H1 (cell line): ENCODE results near the gene CNPY3. TPM values are rescaled to one million over a fixed set of nuclear protein-coding genes. Genes with fewer than 3 reads are reported as not detected.
"Not testable (repeated sequence)": the region's sequence is repeated elsewhere in the genome, so short reads cannot be mapped to it uniquely, and the experiment has no call there.

ENCODE experiments used
- CTCF ChIA-PET: fragments of 300-600 bp; sonication (Branson Sonifier 250); formaldehyde crosslinking; loops from one replicate; lab custom pipeline; 2021; ENCODE audit not compliant: partially characterized antibody; lab: Charles Lee
- POLR2A ChIA-PET: fragments of 300-600 bp; sonication (Branson Sonifier 250); formaldehyde crosslinking; loops from one replicate; lab custom pipeline; 2021; ENCODE audit warnings: inconsistent platforms; ENCODE audit not compliant: partially characterized antibody; lab: Charles Lee
- DNase-seq, 2 experiments: peaks; one replicate each; pipeline versions ENCODE4 v3.0.0 to v3.0.0-alpha.2; 2010 to 2022; ENCODE audit warnings: low spot score in 2 of 2, low read depth in 1 of 2, mixed read lengths in 1 of 2
- FAIRE-seq: peaks from 2 replicates; lab custom pipeline; 2011; peaks lifted over from hg19 to GRCh38; lab: Jason Lieb, UNC
- H2AFZ ChIP-seq: 2 replicates; pipeline ENCODE4 v1.8.1; 2012; ENCODE audit warnings: low read length, inconsistent platforms
- H2AK5ac ChIP-seq: 2 replicates; pipeline ENCODE4 v1.6.1; 2013; ENCODE audit warnings: low read depth, low read length
- H2BK120ac ChIP-seq: replicated peaks from 2 replicates; pipeline ENCODE3; 2013; ENCODE audit warnings: low read depth, low read length, inconsistent platforms
- H2BK12ac ChIP-seq: 2 replicates; pipeline ENCODE4 v1.6.1; 2013; ENCODE audit warnings: low read depth, low read length
- H2BK15ac ChIP-seq: 2 replicates; pipeline ENCODE4 v1.6.1; 2013; ENCODE audit warnings: low read length
- H2BK20ac ChIP-seq: 2 replicates; pipeline ENCODE4 v1.6.1; 2013; ENCODE audit warnings: low read length
- H2BK5ac ChIP-seq: 2 replicates; pipeline ENCODE4 v1.6.1; 2013; ENCODE audit warnings: low read depth, low read length
- H3K14ac ChIP-seq: 2 replicates; pipeline ENCODE4 v1.6.1; 2013; ENCODE audit warnings: inconsistent platforms; ENCODE audit not compliant: insufficient read length
- H3K18ac ChIP-seq: 2 replicates; pipeline ENCODE4 v1.6.1; 2013; ENCODE audit warnings: low read length; ENCODE audit errors: extremely low read depth
- H3K23ac ChIP-seq: 2 replicates; pipeline ENCODE4 v1.6.1; 2013; ENCODE audit warnings: inconsistent platforms; ENCODE audit not compliant: insufficient read length
- H3K23me2 ChIP-seq: 2 replicates; pipeline ENCODE4 v1.6.1; 2013; ENCODE audit warnings: low read depth, low read length
- H3K27ac ChIP-seq: 2 replicates; pipeline ENCODE4 v1.6.1; 2011; ENCODE audit warnings: low read depth, low read length, inconsistent platforms
- H3K27me3 ChIP-seq, 4 experiments: replicated peaks in 1 of 4; 1 replicate in 1 of 4; 2 replicates in 3 of 4; pipeline versions ENCODE4 v1.6.1 to v1.8.1; 2011 to 2013; ENCODE audit warnings: low read length in 3 of 4, mild to moderate bottlenecking in 3 of 4, inconsistent platforms in 2 of 4, mixed read lengths in 2 of 4, moderate library complexity in 1 of 4; ENCODE audit not compliant: control insufficient read depth in 3 of 4, insufficient read depth in 3 of 4; ENCODE audit errors: extremely low read depth in 1 of 4
- H3K36me3 ChIP-seq, 4 experiments: 2 replicates each; pipeline versions ENCODE4 v1.6.1 to v1.8.1; 2011 to 2013; ENCODE audit warnings: mild to moderate bottlenecking in 4 of 4, low read length in 3 of 4, moderate library complexity in 2 of 4, control low read depth in 1 of 4, inconsistent platforms in 1 of 4; ENCODE audit not compliant: insufficient read depth in 4 of 4, control insufficient read depth in 2 of 4
- H3K4ac ChIP-seq: replicated peaks from 2 replicates; pipeline ENCODE3; 2013; ENCODE audit warnings: low read length, low read depth, mixed read lengths, inconsistent platforms; ENCODE audit not compliant: insufficient read length
- H3K4me1 ChIP-seq, 4 experiments: replicated peaks in 1 of 4; 1 replicate in 1 of 4; 2 replicates in 3 of 4; pipeline versions ENCODE4 v1.6.1 to v1.8.1; 2011 to 2013; ENCODE audit warnings: low read length in 3 of 4, inconsistent platforms in 2 of 4, mixed read lengths in 1 of 4; ENCODE audit not compliant: insufficient read depth in 4 of 4, control insufficient read depth in 3 of 4
- H3K4me2 ChIP-seq, 2 experiments: 2 replicates each; pipeline versions ENCODE4 v1.6.1 to v1.8.1; 2011 to 2013; ENCODE audit warnings: low read depth in 2 of 2, low read length in 2 of 2, control low read depth in 1 of 2, inconsistent platforms in 1 of 2, mild to moderate bottlenecking in 1 of 2; ENCODE audit not compliant: insufficient read depth in 1 of 2
- H3K4me3 ChIP-seq, 4 experiments: fragments of 200-600, 300-600 bp in 1 of 4; sonication (generic), shearing (Covaris generic), sonication (Bioruptor Twin) in 1 of 4; 2 replicates each; pipeline versions ENCODE4 v1.5.1 to v1.8.1; 2011 to 2016; ENCODE audit warnings: low read length in 4 of 4, low read depth in 3 of 4, control low read depth in 2 of 4, inconsistent platforms in 2 of 4, mild to moderate bottlenecking in 2 of 4, mixed read lengths in 1 of 4, moderate library complexity in 1 of 4; ENCODE audit not compliant: insufficient read depth in 2 of 4; ENCODE audit errors: extremely low read depth in 1 of 4
- H3K56ac ChIP-seq: replicated peaks from 2 replicates; pipeline ENCODE3; 2013; ENCODE audit warnings: low read depth, mild to moderate bottlenecking, mixed read lengths, low read length, inconsistent platforms; ENCODE audit not compliant: insufficient read length
- H3K79me1 ChIP-seq: 2 replicates; pipeline ENCODE4 v1.6.1; 2013; ENCODE audit warnings: low read depth, low read length, control low read depth
- H3K79me2 ChIP-seq, 2 experiments: 2 replicates each; pipeline versions ENCODE4 v1.6.1 to v1.8.1; 2012 to 2013; ENCODE audit warnings: low read length in 2 of 2, mild to moderate bottlenecking in 2 of 2, inconsistent platforms in 1 of 2; ENCODE audit not compliant: insufficient read depth in 2 of 2, control insufficient read depth in 1 of 2
- H3K9ac ChIP-seq, 4 experiments: replicated peaks in 1 of 4; 1 replicate in 1 of 4; 2 replicates in 3 of 4; pipeline versions ENCODE4 v1.6.1 to v1.8.1; 2011 to 2013; ENCODE audit warnings: low read depth in 3 of 4, low read length in 3 of 4, control low read depth in 2 of 4, mild to moderate bottlenecking in 2 of 4, moderate library complexity in 2 of 4, inconsistent platforms in 1 of 4; ENCODE audit errors: extremely low read depth in 1 of 4
- H3K9me3 ChIP-seq, 2 experiments: 2 replicates each; pipeline versions ENCODE4 v1.6.1 to v1.8.1; 2012 to 2013; ENCODE audit warnings: mild to moderate bottlenecking in 2 of 2, moderate library complexity in 2 of 2, control low read depth in 1 of 2, inconsistent platforms in 1 of 2, low read depth in 1 of 2, low read length in 1 of 2, mixed read lengths in 1 of 2; ENCODE audit not compliant: insufficient read depth in 2 of 2
- H4K20me1 ChIP-seq, 2 experiments: replicated peaks in 1 of 2; 2 replicates each; pipeline versions ENCODE3 to v1.8.1; 2011 to 2013; ENCODE audit warnings: inconsistent platforms in 2 of 2, low read length in 2 of 2, mild to moderate bottlenecking in 1 of 2; ENCODE audit not compliant: insufficient read depth in 2 of 2, control insufficient read depth in 1 of 2
- H4K5ac ChIP-seq: 2 replicates; pipeline ENCODE4 v1.6.1; 2013; ENCODE audit warnings: low read length, low read depth, mixed read lengths, inconsistent platforms; ENCODE audit not compliant: insufficient read length
- H4K8ac ChIP-seq: 2 replicates; pipeline ENCODE4 v1.8.0; 2013; ENCODE audit warnings: mild to moderate bottlenecking, moderate library complexity, low read length, inconsistent platforms; ENCODE audit not compliant: insufficient read depth; ENCODE audit errors: extremely low read depth
- H4K91ac ChIP-seq: replicated peaks from 2 replicates; pipeline ENCODE3; 2013; ENCODE audit warnings: low read length, mixed read lengths, inconsistent platforms; ENCODE audit not compliant: insufficient read length
- WGBS, 2 experiments: shearing (Covaris generic) in 1 of 2; methylation state at CpG; one replicate each; pipeline versions ENCODE4 v1.1.6 to v1.1.7; 2013 to 2015; ENCODE audit warnings: low lambda C conversion rate in 2 of 2, mixed read lengths in 2 of 2, inconsistent platforms in 1 of 2, low coverage in 1 of 2, missing lambda C conversion rate in 1 of 2; ENCODE audit not compliant: insufficient replicate concordance in 2 of 2, insufficient coverage in 1 of 2, insufficient read length in 1 of 2; ENCODE audit errors: extremely low coverage in 1 of 2, missing lambda C conversion rate in 1 of 2; 5-methylcytosine and 5-hydroxymethylcytosine counted together
- polyA plus RNA-seq, 7 experiments: library from polyadenylated mRNA; depleted of rRNA in 3 of 7; stranded (reverse) in 5 of 7; unstranded in 2 of 7; fragments of >200 nt in 5 of 7; fragments of 200-250 nt in 2 of 7; gene quantifications; 1 replicate in 5 of 7; 2 replicates in 1 of 7; 4 replicates in 1 of 7; pipeline versions ENCODE4 v1.2.1 to v1.2.3, GENCODE V29; 2011 to 2013; ENCODE audit warnings: missing spikeins in 2 of 7, mixed read lengths in 2 of 7
- total RNA-seq: library from RNA; stranded (reverse); fragmentation: NEBNext Ultra II Directional; extraction: Animal tissue kit (Norgen Biotek cat#: 25700); gene quantifications from 2 replicates; pipeline ENCODE4 v1.2.1, GENCODE V29; 2021

The CNPY3 gene
- total and polyA plus RNA-seq, 2 of the 8 experiments (the other 6 are each of a cell fraction or from before 2014, with no cell fraction given): 49.6 to 64.5 TPM

DNA sequence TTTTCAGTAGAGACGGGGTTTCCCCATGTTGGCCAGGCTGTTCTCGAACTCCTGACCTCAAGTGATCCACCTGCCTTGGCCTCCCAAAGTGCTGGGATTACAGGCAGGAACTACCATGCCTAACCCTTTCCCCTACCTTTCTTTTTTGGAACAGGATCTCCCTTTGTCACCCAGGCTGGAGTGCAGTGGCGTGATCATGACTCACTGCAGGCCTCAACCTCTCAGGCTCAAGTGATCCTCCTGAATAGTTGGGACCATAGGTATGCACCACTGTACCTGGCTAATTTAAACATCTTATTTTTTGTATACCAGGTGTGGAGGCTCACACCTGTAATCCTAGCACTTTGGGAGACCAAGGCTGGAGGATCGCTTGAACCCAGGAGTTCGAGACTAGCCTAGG, 12.1 kb downstream of the CNPY3 start:
- H4K91ac ChIP-seq, H2BK5ac ChIP-seq, H3K18ac ChIP-seq, H3K9ac ChIP-seq, DNase-seq, H2AFZ ChIP-seq, H4K5ac ChIP-seq, H3K23ac ChIP-seq, H3K4me2 ChIP-seq, H3K23me2 ChIP-seq, H4K20me1 ChIP-seq, H3K27ac ChIP-seq, FAIRE-seq, H3K79me1 ChIP-seq, H3K14ac ChIP-seq, H2BK20ac ChIP-seq, H2BK15ac ChIP-seq, H3K9me3 ChIP-seq, H3K4ac ChIP-seq, H3K56ac ChIP-seq, H3K4me3 ChIP-seq, H3K4me1 ChIP-seq, H2AK5ac ChIP-seq, H4K8ac ChIP-seq, H2BK12ac ChIP-seq, H3K27me3 ChIP-seq, H2BK120ac ChIP-seq, H3K79me2 ChIP-seq, CTCF ChIA-PET: not testable (repeated sequence)
- 91% methylated on average over 5 of the region's 5 CpGs; no CpG with 5 or more reads in 1 of the 2 experiments for WGBS, 2 experiments
- POLR2A ChIA-PET: interaction anchor here (1.1 to 1.5 kb wide), 2 partner anchors 12 to 40 kb away, joined by 3 to 4 read pairs; partner anchors contain the start of gene CNPY3
- peaks cover 0 to 20% (median 6%) of the 10 kb centered on the region in 4 experiments; a peak in 6 of 8 replicates for H3K36me3 ChIP-seq
